ENCODE measurements around the gene CKS2. TPM values are rescaled to one million over a fixed set of nuclear protein-coding genes. Genes with fewer than 3 reads are reported as not detected.
"Not testable (repeated sequence)": the region's sequence is repeated elsewhere in the genome, so short reads cannot be mapped to it uniquely, and the experiment has no call there.

The CKS2 gene
- total RNA-seq, 1 experiment from 2014 or later, result 461 TPM

DNA sequence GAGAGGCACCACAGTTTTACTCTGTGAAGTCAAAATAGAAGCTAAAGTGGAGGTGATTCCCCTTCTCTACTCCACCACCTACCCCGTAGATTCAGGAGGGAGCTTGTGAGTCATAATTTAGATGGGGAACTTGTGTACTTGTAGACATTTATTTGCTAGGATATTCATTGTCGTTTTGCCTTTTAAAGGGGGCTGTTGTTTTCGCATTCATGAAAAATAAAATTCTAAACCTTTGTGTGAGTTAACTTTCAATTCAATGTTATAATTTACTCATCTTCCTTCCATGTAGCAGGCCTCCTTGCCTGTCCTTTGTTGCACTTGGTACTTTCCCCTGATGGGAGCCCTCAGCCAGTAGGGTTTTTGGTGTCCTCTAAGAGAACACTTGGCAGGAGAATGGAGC lies 29.3 kb downstream of the CKS2 start:
- DNase-seq (ENCODE audit: low read depth), result no peak
- in situ Hi-C loops (cut with HindIII; ENCODE audit: low pct_unique_long_range_greater_than_20kb, low sequenced_read_pairs), result no loop called here

DNA sequence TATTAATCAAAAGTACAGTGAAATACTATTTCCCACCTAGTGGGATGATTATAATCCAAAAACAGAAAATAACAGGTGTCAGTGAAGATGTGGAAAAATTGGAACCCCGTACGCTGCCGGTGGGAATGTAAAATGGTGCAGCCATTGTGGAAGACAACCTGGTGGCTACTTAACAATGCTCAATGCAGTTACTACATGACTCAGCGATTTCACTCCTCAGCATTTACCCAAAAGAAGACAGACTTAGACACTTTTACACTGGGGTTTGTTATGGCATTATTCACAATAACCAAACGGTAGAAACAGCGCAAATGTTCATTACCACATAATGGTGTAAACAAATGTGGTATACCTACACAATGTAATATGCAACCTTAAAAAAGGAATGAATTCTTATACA lies 31.2 kb downstream of the CKS2 start:
- in situ Hi-C loops (cut with HindIII; ENCODE audit: low pct_unique_long_range_greater_than_20kb, low sequenced_read_pairs), result no loop called here
- no peak for DNase-seq (ENCODE audit: low read depth)

DNA sequence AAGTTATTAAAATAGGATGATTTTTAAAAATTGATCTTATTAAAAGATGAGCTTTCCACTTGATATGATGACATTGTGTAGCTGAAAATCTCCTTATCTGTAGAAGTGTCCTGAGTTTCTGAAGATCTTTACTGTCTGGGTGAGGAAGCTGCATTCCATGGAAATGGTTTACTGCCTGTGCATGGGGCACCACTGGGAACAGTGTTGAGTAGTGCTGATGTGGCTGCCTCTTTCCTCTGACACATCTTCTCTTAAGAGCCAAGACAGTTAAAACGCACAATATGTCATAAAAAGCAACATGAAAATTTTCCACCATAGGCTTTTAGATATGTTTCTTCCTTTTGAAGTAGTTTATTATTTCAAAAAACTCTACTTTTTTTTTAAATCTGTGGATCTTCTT lies 32.0 kb downstream of the CKS2 start:
- in situ Hi-C loops (cut with HindIII; ENCODE audit: low pct_unique_long_range_greater_than_20kb, low sequenced_read_pairs), result no loop called here
- DNase-seq (ENCODE audit: low read depth), result no peak

DNA sequence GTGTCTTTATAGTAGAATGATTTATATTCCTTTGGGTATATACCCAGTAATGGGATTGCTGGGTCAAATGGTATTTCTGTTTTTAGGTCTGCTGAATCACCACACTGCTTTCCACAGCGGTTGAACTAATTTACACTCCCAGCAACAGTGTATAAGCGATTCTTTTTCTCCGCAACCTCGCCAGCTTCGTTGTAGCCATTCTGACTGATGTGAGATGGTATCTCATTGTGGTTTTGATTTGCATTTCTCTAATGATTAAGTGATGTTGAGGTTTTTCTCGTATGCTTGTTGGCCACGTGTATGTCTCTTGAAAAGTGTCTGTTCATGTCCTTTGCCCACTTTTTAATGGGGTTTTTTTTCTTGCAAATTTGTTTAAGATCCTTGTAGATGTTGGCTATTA lies 32.8 kb downstream of the CKS2 start:
- in situ Hi-C loops (cut with HindIII; ENCODE audit: low pct_unique_long_range_greater_than_20kb, low sequenced_read_pairs); DNase-seq (ENCODE audit: low read depth): not testable (repeated sequence)

DNA sequence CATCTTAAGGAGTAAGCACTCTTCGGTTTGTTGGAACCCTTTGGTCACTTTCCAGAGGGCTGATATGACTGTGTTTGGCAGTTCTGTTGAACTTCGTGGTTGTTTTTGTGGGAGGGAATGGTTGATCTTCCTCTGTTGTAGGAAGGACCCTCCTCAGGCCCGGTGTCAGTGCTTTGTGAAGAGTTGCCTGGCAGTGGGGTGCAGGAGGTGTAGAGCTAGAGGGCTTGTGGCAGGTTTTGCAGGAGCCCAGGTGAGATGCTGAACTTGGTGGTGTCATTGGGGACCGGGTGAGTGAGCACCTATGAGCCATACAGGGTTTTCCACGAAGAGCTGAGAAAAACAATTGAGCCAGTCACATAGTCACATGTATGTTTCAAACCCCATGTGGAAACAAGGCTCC lies 34.5 kb downstream of the CKS2 start:
- in situ Hi-C loops (cut with HindIII; ENCODE audit: low pct_unique_long_range_greater_than_20kb, low sequenced_read_pairs), result no loop called here

DNA sequence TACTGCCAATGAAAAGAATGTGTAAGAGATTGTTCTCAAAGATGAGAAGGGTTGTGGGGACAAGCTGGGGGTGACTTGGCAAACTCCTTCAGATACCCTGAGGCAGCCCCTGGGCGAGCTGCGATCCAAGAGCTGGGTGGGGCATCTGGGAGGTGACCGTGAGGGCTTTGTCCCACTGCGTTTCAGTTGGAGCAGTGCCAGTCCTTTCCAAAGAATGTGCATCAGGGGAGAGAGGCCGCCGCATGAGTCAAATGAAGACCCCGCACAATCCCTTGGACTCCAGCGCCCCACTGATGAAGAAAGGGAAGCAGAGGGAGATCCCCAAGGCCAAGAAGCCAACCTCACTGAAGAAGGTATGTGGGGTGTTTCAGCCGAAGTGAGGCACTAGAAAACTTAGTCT lies 35.7 kb downstream of the CKS2 start:
- no peak for DNase-seq (ENCODE audit: low read depth)
- in situ Hi-C loops (cut with HindIII; ENCODE audit: low pct_unique_long_range_greater_than_20kb, low sequenced_read_pairs), result no loop called here

More for the DNA sequence above, 34.5 kb downstream of the CKS2 start:
- no peak for DNase-seq (ENCODE audit: low read depth)

DNA sequence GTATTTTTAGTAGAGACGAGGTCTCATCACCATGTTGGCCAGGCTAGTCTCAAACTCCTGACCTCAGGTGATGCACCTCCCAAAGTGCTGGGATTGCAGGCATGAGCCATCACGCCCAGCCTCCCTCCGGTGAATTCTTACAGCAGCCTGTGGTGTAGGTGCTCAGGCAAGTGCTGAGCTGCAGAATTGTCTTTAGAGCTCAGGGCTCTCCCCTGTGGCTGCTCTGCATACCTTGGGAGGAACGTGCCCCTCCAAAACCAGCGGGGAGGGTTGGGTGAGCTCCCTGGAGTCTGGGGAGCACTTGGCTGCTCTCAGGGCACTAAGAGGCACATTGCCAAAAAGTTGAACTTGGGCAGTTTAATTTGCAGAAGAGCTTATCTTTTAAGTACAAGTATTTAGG lies 36.7 kb downstream of the CKS2 start:
- no peak for DNase-seq (ENCODE audit: low read depth)
- in situ Hi-C loops (cut with HindIII; ENCODE audit: low pct_unique_long_range_greater_than_20kb, low sequenced_read_pairs), result no loop called here

DNA sequence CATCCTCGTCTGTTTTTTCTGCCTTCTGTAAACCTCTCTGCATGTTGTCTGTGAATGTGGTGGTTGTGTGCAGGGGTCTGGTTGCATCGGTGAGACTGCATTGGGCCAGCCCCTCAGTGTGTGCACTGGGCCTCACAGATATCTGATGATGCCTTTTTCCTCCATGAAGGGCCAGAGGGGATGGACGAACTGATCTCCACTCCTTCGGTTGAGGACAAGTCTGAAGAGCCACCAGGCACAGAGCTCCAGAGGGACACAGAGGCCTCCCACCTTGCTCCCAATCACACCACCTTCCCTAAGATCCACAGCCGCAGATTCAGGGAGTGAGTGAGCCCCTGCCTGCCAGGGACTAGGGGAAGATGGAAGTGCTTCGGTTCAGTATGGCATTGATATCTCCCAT lies 38.6 kb downstream of the CKS2 start:
- in situ Hi-C loops (cut with HindIII; ENCODE audit: low pct_unique_long_range_greater_than_20kb, low sequenced_read_pairs), result no loop called here
- no peak for DNase-seq (ENCODE audit: low read depth)

DNA sequence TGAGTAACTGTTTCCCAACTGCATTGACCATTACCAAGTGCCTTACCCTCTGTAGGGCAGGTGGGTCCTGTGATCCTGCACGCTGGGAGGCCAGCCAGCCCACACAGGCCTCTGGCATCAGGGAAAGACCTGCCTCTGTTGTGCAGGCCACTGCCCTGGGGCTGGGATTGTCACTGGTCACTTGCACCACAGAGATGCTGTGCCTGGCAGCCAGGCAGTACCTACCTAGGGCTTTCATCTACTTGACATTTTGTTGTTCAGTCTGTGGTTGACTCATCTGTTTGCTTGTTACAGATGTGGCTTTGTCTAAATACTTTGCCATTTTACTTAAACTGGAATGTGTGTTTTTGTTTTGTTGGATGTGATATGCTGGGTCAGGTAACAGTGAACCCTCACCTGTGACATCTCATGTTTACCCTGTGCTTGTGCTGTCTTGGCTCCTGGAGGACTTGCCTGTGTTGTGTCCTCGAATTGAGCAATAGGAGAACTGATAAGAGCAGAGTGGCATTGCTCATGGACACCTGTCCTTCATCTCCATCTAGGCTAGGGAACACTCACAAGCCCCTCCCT lies 40.1 kb downstream of the CKS2 start:
- in situ Hi-C loops (cut with HindIII; ENCODE audit: low pct_unique_long_range_greater_than_20kb, low sequenced_read_pairs), result no loop called here

DNA sequence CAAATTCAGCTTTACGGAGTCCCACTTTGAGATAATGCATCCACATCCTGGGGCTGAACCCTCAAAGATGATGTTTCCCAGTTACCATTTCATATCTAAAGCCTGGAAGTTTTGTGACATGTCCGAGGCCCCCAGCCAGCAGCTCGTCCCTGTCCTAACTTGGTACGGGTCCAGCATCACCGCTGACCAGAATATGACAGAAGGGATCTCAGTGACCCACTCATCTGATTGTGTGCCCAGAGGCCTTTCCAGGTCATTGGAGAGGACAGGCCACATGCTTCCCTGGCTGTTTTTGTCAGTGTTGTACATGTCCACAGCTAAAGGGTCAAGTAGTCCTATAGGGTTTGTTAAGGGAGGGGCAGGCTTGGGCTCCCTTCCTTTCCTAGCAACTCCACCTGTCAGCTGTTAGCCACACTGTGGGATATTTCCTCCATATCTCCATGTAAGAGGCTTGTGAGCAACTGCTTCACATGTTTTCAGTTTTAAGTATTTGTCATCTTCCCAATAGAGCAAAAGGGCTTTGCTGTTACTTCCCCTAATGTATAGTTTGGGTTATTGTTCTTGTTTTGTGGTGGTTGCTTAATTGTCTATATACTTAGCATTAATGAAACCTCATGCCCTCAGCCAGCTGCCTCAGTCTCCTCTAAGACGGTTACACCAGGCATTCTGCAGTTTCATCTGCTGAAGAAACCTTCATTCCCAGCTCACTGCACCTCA lies 40.7 kb downstream of the CKS2 start:
- in situ Hi-C loops (cut with HindIII; ENCODE audit: low pct_unique_long_range_greater_than_20kb, low sequenced_read_pairs), result no loop called here
- DNase-seq (ENCODE audit: low read depth), result no peak

More for the DNA sequence above, 40.1 kb downstream of the CKS2 start:
- DNase-seq (ENCODE audit: low read depth), result no peak

DNA sequence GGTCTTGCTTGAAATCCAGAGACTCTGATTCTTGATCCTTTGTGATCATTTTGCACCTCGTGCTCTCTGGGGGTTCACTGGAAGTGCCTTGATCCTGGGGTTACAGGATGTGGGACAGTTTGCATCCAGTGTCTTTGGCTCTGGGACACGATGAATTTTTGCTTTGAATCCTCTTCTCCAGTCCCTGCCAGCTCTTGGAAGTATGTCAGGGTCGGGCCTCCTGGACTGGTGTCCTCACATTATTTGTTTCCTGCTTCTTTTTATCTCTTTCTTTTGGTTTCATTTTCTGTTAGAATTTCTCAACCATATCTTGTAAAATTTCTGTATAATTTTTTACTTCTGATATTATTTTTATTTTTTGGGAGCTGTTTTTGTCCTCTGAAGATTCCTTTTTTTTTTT lies 41.5 kb downstream of the CKS2 start:
- in situ Hi-C loops (cut with HindIII; ENCODE audit: low pct_unique_long_range_greater_than_20kb, low sequenced_read_pairs), result no loop called here
- DNase-seq (ENCODE audit: low read depth), result no peak

DNA sequence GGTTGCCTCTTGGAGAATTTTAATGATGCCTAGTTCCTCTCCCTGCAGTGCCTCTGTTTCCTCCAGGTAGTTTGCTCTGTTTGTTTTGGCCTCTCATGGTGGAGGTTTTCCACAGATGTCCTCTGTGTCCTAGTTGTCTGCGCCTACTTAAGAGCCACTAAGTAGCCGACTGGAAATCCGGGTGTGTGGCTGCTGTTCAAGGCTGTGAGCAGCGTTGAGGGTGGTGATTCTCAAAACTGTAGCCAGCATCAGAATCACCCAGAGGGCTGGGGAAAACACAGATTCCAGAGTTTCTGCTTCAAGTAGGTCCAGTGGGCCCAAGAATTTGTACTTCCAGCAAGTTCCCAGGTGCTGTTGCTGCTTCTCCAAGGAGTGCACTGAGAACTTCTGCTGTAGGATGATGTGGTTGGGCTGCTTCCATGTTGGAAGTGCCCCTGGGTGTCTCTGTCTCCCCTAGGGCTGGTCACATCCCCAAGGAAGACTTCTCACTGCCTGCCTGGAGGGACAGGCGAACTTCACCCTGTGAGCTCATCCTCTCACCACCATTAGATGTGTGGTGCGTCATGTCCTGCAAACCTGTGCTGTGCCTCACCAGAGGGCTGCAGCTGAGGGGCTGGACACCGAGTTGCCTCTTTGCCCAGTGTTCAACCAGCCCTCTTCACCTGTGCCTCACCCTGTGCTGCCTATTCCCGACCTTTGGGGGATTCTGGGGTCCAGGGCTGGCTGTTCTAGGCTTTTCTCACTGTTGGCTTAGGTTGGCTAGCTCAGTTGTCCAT lies 42.1 kb downstream of the CKS2 start:
- in situ Hi-C loops (cut with HindIII; ENCODE audit: low pct_unique_long_range_greater_than_20kb, low sequenced_read_pairs), result no loop called here
- DNase-seq (ENCODE audit: low read depth), result no peak

DNA sequence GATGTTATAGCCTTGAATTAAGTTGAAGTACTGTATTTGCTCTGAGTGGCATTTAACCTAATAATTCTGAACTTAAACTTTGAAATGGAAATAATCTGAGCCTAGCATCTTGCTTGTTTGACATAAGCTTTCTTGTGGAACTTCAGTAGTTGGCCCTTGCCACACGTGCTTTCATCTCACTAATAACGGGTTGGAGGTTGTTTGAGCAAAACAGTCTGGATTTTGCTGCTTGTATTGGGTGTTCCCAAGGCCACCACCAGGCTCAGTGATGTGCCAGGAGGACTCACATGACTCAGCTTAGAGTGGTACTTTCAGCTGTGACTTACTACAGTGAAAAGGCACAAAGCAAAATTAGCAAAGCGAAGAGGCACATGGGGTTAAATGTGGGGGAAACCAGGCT lies 43.0 kb downstream of the CKS2 start:
- in situ Hi-C loops (cut with HindIII; ENCODE audit: low pct_unique_long_range_greater_than_20kb, low sequenced_read_pairs), result no loop called here
- DNase-seq (ENCODE audit: low read depth), result no peak

DNA sequence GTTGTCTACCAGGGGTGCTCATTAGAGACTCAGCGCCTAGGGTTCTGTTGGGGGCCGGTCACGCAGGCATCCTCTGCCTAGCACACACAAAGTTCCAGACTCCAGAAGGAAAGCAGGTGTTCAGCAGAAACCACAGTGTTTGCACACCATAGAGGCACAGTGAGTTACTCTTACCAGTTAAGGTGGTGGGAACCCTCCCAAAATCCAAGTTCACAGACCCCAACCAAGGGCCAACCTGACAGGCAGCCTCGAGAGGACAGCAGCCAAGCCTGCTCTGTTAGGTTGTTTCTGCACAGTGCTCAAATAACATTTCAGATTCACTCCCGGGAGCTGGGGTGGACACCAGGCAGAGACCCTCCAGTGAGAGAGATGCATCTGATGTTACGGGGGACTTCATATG lies 43.5 kb downstream of the CKS2 start:
- in situ Hi-C loops (cut with HindIII; ENCODE audit: low pct_unique_long_range_greater_than_20kb, low sequenced_read_pairs), result no loop called here
- DNase-seq (ENCODE audit: low read depth), result no peak

DNA sequence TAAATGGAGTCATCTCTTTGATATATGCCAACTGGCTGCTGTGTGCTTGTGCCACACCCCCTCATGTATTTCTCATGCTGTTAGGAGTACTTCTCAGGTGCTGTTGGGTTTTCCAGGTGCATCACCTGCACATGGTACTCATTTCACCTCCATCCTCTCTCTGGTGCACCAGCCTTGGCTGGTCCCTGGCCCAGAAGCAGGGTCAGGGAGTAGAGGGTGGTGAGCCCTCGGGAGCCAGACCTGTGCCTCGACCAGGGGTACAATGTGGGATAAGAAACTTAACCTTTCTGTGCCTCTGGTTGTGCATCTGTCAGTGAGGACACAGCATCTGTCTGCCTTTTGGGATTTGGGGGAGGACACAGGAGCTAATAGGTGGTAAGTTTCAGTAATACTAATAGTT lies 45.8 kb downstream of the CKS2 start:
- no peak for DNase-seq (ENCODE audit: low read depth)
- in situ Hi-C loops (cut with HindIII; ENCODE audit: low pct_unique_long_range_greater_than_20kb, low sequenced_read_pairs), result no loop called here

DNA sequence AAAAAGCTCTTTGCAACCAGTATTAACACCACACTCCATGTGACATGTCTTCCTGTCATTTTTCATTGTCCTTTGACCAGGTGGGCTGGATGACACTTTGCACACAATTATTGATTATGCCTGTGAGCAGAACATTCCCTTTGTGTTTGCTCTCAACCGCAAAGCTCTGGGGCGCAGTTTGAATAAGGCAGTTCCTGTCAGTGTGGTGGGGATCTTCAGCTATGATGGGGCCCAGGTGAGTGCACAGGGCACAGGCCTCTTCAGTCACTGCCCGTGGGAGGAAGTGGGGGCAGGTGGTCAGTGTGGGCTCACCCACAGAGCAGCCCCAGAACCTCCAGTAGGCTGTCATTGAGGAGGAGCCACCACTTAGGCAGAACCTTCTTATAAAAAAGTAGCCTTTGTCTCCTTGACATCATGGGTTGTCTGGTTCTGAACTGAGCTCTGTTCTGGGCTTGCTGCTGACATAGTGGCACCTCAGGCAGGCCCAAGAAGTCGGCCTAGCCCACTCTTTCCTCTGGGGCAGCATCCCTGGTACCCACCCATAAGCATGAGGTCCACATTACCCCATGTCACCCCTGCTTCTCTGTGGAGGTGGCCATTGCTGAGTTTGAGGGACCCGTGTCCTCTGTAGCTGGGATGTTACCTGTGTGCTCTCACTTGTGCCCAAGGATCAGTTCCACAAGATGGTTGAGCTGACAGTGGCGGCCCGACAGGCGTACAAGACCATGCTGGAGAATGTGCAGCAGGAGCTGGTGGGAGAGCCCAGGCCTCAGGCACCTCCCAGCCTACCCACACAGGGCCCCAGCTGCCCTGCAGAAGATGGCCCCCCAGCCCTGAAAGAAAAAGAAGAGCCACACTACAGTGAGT lies 46.6 kb downstream of the CKS2 start:
- no peak for DNase-seq (ENCODE audit: low read depth)
- in situ Hi-C loops (cut with HindIII; ENCODE audit: low pct_unique_long_range_greater_than_20kb, low sequenced_read_pairs), result no loop called here

DNA sequence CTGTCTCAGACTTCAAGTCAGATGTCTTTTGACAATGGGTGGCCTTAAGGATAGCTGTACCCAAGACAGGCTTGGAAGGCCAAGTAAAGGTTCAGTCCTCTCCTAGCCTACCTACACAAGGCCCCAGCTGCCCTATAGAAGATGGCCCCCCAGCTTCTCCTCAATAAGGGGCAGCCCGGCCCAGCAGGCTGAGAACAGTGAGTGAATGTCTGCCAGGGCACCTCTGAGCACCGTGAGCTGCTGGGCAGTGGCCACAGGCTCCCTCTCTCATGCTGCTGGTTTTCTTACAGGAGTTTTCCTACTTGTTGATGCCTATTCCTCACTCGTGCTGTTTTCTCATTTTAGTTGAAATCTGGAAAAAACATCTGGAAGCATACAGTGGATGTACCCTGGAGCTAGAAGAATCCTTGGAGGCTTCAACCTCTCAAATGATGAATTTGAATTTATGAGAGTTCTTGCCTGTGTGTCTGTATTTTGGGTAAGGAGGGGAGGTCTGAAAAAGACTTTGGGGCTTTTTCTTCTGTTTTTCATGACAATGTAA lies 47.5 kb downstream of the CKS2 start:
- in situ Hi-C loops (cut with HindIII; ENCODE audit: low pct_unique_long_range_greater_than_20kb, low sequenced_read_pairs), result no loop called here
- no peak for DNase-seq (ENCODE audit: low read depth)

DNA sequence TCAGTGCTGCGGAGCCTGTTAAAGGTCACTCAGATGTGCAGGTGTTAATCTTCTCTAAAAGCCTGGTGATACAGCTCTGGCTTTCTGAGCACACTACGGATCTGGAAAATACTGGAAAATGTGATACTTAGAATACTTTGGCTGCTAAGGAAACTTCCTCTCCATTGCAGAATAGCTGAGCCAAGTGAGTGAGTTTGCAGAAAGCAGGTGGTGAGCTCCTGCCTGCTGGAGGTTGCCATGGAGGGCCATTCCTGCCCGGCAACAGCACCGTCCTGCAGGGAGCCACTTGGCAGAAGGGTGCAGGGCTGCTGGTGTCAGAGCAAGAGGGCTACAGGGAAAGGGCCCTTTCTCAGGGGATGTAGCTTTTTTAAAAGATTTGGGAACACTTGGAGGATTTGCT lies 48.0 kb downstream of the CKS2 start:
- in situ Hi-C loops (cut with HindIII; ENCODE audit: low pct_unique_long_range_greater_than_20kb, low sequenced_read_pairs), result no loop called here
- DNase-seq (ENCODE audit: low read depth), result no peak

Data from Caki2 (cell line).